PFSK-1 (cell line): ENCODE measurements around the gene MAPK12.

Source experiments
- FOXP2 ChIP-seq: optimal IDR thresholded peaks from 2 replicates; pipeline ENCODE3; 2011; ENCODE audit warnings: borderline replicate concordance, control low read depth, inconsistent platforms; ENCODE audit not compliant: insufficient read depth; ENCODE audit errors: extremely low read length, extremely low read depth
- POLR2AphosphoS5 ChIP-seq: IDR thresholded peaks from 2 replicates; pipeline ENCODE4 v1.6.1; 2012; ENCODE audit warnings: low read depth, mild to moderate bottlenecking, control low read depth, low read length, moderate library complexity
- SIN3A ChIP-seq: IDR thresholded peaks from 2 replicates; pipeline ENCODE4 v1.6.1; 2012; ENCODE audit warnings: mild to moderate bottlenecking, low read length, moderate library complexity, borderline replicate concordance; ENCODE audit not compliant: insufficient read depth
- TAF1 ChIP-seq: IDR thresholded peaks from 2 replicates; pipeline ENCODE4 v1.6.1; 2012; ENCODE audit warnings: low read length, control low read depth, borderline replicate concordance; ENCODE audit not compliant: insufficient read depth
- TF ChIP-seq, protein P1 (sequence below), 2 experiments: IDR thresholded peaks; 2 replicates each; pipeline versions ENCODE4 v1.6.1 to v1.8.0; 2011 to 2012; ENCODE audit warnings: low read depth in 2 of 2, low read length in 2 of 2, control low read depth in 1 of 2, inconsistent platforms in 1 of 2, mild to moderate bottlenecking in 1 of 2, moderate library complexity in 1 of 2; ENCODE audit not compliant: insufficient read depth in 1 of 2

Gene MAPK12

DNA sequence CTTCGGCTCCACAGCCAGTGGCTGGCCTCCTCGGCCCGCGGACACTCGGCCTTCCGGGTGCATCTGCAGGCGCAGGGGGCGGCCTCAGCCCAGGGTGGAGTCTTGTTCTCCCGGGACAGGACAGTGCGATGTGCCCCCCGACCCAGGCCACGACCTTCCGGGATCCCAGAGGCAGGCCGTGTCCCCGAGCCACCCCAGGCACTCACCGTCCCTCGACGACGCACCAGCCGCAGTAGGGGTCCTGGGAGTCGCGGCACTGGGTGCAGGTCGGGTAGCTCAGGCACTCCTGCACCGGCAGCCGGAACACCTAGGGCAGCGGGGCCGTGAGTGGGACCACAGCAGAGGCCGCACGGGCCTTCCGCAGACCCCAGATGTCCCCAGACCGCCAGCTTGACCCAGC, 26.2 kb upstream of the MAPK12 start:
- TF ChIP-seq FOXP2 (no peak), POLR2AphosphoS5 (no peak), SIN3A (no peak)
- TF ChIP-seq, protein P1, sequence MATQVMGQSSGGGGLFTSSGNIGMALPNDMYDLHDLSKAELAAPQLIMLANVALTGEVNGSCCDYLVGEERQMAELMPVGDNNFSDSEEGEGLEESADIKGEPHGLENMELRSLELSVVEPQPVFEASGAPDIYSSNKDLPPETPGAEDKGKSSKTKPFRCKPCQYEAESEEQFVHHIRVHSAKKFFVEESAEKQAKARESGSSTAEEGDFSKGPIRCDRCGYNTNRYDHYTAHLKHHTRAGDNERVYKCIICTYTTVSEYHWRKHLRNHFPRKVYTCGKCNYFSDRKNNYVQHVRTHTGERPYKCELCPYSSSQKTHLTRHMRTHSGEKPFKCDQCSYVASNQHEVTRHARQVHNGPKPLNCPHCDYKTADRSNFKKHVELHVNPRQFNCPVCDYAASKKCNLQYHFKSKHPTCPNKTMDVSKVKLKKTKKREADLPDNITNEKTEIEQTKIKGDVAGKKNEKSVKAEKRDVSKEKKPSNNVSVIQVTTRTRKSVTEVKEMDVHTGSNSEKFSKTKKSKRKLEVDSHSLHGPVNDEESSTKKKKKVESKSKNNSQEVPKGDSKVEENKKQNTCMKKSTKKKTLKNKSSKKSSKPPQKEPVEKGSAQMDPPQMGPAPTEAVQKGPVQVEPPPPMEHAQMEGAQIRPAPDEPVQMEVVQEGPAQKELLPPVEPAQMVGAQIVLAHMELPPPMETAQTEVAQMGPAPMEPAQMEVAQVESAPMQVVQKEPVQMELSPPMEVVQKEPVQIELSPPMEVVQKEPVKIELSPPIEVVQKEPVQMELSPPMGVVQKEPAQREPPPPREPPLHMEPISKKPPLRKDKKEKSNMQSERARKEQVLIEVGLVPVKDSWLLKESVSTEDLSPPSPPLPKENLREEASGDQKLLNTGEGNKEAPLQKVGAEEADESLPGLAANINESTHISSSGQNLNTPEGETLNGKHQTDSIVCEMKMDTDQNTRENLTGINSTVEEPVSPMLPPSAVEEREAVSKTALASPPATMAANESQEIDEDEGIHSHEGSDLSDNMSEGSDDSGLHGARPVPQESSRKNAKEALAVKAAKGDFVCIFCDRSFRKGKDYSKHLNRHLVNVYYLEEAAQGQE (IDR thresholded peaks at IDR 0.05; ENCODE audit: insufficient read depth in 1 of 2, low read depth in 2 of 2, low read length in 2 of 2) = no peak

GRCh38 chr22:50286701-50287318, 25.3 kb upstream of the MAPK12 start:
- TF ChIP-seq TAF1 (no peak), SIN3A (no peak), POLR2AphosphoS5 (no peak), FOXP2 (no peak)

GRCh38 chr22:50286275-50286674, 24.8 kb upstream of the MAPK12 start:
- TF ChIP-seq FOXP2 = no peak
- TF ChIP-seq, protein P1 (IDR thresholded peaks at IDR 0.05; ENCODE audit: insufficient read depth in 1 of 2, low read depth in 2 of 2, low read length in 2 of 2) = no peak
- TF ChIP-seq SIN3A = no peak
- TF ChIP-seq POLR2AphosphoS5 = no peak
- no peak for TF ChIP-seq TAF1

- TF ChIP-seq SIN3A (no peak), FOXP2 (no peak), POLR2AphosphoS5 (no peak), TAF1 (no peak)
- TF ChIP-seq, protein P1 (IDR thresholded peaks at IDR 0.05; ENCODE audit: insufficient read depth in 1 of 2, low read depth in 2 of 2, low read length in 2 of 2) = no peak
Observed at GRCh38 chr22:50285568-50286229, 24.2 kb upstream of the MAPK12 start.

DNA sequence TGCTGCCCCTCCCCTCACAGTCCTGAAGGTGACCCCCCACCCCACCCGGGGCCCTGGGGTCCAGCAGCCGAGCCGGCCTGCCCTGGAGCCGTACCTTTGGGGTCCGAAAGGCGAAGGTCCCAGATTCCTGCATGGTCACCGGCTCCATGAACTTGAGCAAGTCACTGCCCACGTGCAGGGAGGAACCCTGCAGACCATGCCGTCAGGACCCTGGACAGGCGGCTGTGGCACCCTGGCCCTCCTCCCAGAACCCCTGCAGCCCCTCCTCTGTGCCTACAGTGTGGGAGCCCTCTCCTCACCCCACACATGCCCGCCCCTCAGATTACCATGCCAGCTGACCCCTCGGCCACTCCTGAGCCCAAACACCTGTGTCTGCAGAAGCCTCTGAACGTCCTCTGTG, 23.0 kb upstream of the MAPK12 start:
- TF ChIP-seq SIN3A = no peak
- TF ChIP-seq POLR2AphosphoS5 = no peak
- TF ChIP-seq FOXP2 = no peak
- TF ChIP-seq, protein P1 (IDR thresholded peaks at IDR 0.05; ENCODE audit: insufficient read depth in 1 of 2, low read depth in 2 of 2, low read length in 2 of 2) = no peak
- TF ChIP-seq TAF1 = no peak
